Measurements from ENCODE around the gene TEKT3. TPM values are rescaled to one million over a fixed set of nuclear protein-coding genes. Genes with fewer than 3 reads are reported as not detected.

The TEKT3 gene
- polyA plus RNA-seq, 1 of the 3 experiments (the other 2 are of a cell fraction), result 0.62 TPM

DNA sequence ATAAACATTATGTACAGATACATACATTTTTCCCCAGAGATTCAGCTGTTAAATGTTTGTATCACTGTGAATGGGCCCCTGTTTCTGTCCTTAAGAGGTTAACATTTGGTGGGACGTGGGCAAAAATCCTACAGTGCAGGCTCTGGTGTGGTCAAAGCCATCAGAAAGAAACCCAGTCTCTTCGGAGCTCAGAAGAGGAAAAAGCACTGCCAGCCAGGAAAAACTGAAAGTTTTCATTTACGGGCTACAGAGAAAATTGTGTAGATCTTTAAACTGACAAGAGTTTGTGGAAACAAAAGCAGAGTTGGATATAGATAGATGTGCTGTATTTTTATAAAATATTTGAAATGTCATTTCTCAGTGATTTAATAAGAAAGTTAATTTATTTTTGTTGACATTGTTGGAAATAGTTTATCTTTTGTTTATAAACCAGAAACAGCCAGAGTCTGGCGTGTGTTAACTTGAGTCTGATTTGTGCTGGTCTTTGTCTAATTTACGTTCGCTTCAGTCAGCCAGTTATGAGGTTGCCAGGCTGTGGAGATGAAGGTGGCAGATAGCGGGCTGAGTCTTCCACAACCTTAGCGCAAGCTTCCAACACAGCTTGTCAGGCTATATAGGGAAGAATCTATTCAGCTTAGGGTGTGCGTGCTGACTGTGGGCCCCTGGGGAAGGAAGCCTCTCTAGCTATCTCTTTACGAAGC, 9.5 kb upstream of the TEKT3 start:
- peak overlapping the region; percentile 27 to 70; a peak in 3 of 4 replicates for H3K27ac ChIP-seq (ENCODE audit: low read depth in 2 of 2, low read length in 1 of 2)
- no peak for TF ChIP-seq RFX5 (IDR thresholded peaks at IDR 0.05; ENCODE audit: low read length)
- 0 out of 2 replicates have a peak, but pooled peaks have one; percentile 57 for TF ChIP-seq FOXJ3 (CRISPR knock-in tag; IDR thresholded peaks at IDR 0.05)
- TF ChIP-seq SIN3A (IDR thresholded peaks at IDR 0.05; ENCODE audit: borderline replicate concordance, low read depth, low read length), result no peak
- TF ChIP-seq MXI1 (IDR thresholded peaks at IDR 0.05; ENCODE audit: low read depth, low read length), result peak; percentile 32; the same call in 1 of the 2 replicates
- peak; percentile 5; the same call in 1 of the 2 replicates for TF ChIP-seq JUND (IDR thresholded peaks at IDR 0.05)
- peak; percentile 44; the same call in 1 of the 2 replicates for TF ChIP-seq NFIC (IDR thresholded peaks at IDR 0.05; ENCODE audit: borderline replicate concordance)
- TF ChIP-seq, protein P1, sequence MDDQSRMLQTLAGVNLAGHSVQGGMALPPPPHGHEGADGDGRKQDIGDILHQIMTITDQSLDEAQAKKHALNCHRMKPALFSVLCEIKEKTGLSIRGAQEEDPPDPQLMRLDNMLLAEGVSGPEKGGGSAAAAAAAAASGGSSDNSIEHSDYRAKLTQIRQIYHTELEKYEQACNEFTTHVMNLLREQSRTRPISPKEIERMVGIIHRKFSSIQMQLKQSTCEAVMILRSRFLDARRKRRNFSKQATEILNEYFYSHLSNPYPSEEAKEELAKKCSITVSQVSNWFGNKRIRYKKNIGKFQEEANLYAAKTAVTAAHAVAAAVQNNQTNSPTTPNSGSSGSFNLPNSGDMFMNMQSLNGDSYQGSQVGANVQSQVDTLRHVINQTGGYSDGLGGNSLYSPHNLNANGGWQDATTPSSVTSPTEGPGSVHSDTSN (IDR thresholded peaks at IDR 0.05), result peak; percentile 74
- TF ChIP-seq EP300 (IDR thresholded peaks at IDR 0.05; ENCODE audit: borderline replicate concordance in 1 of 2, low read depth in 1 of 2, low read length in 1 of 2), result peak in 1 of 2 experiments; percentile 69; a peak in 3 of 4 replicates
- peak; percentile 21 for TF ChIP-seq RAD21 (IDR thresholded peaks at IDR 0.05; ENCODE audit: low read length)
- TF ChIP-seq, protein P2, sequence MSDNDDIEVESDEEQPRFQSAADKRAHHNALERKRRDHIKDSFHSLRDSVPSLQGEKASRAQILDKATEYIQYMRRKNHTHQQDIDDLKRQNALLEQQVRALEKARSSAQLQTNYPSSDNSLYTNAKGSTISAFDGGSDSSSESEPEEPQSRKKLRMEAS (IDR thresholded peaks at IDR 0.05; ENCODE audit: low read depth), result no peak
- peak; percentile 38 for TF ChIP-seq CHD2 (IDR thresholded peaks at IDR 0.05; ENCODE audit: low read length, partially characterized antibody)
- no peak for TF ChIP-seq GABPA (IDR thresholded peaks at IDR 0.05; ENCODE audit: low read depth)
- TF ChIP-seq GATA2 (CRISPR knock-in tag; IDR thresholded peaks at IDR 0.05), result peak; percentile 92
- no peak for TF ChIP-seq RCOR1 (IDR thresholded peaks at IDR 0.05; ENCODE audit: low read length)
- TF ChIP-seq TCF12 (IDR thresholded peaks at IDR 0.05), result peak; percentile 79
- no peak overlapping the region for H3K9ac ChIP-seq
- no peaks in the 10 kb centered on the region for H3K9me2 ChIP-seq
- no peaks in the 10 kb centered on the region for H3K79me2 ChIP-seq (ENCODE audit: insufficient read depth)
- peak overlapping the region; percentile 65 for H3K4me2 ChIP-seq
- H3K36me3 ChIP-seq (replicated peaks in 1 of 2; ENCODE audit: control insufficient read depth in 1 of 2, insufficient read depth in 2 of 2, low read length in 1 of 2), result no peaks in the 10 kb centered on the region
- POLR2A ChIA-PET, result no interaction called here
- H3K4me1 ChIP-seq (ENCODE audit: control insufficient read depth in 1 of 2, insufficient read depth in 2 of 2, low read depth in 1 of 2, low read length in 1 of 2), result peaks cover 5 to 11% of the 10 kb centered on the region in 2 experiments; a peak in 3 of 4 replicates
- DNase-seq, result peak; percentile 60
- CTCF ChIA-PET, result interaction anchor here (1.0 to 1.4 kb wide), 5 partner anchors 10 to 152 kb away, joined by 3 to 5 read pairs (median 4); no protein-coding TSS in a partner anchor
- H4K20me1 ChIP-seq (ENCODE audit: insufficient read depth), result no peaks in the 10 kb centered on the region
- no peaks in the 10 kb centered on the region for H3K9me3 ChIP-seq
- H3K27me3 ChIP-seq (ENCODE audit: insufficient read depth), result no peaks in the 10 kb centered on the region
- WGBS (ENCODE audit: low lambda C conversion rate), result 43% methylated on average over 10 of the region's 10 CpGs
- no peaks in the 10 kb centered on the region for H3F3A ChIP-seq (replicated peaks; ENCODE audit: insufficient read depth)
- H3K4me3 ChIP-seq (ENCODE audit: low read depth in 2 of 2, low read length in 1 of 2), result peak overlapping the region; percentile 10 to 19; a peak in 3 of 4 replicates
- H2AFZ ChIP-seq (ENCODE audit: low read depth), result peak overlapping the region; percentile 41; the same call in 1 of the 2 replicates

DNA sequence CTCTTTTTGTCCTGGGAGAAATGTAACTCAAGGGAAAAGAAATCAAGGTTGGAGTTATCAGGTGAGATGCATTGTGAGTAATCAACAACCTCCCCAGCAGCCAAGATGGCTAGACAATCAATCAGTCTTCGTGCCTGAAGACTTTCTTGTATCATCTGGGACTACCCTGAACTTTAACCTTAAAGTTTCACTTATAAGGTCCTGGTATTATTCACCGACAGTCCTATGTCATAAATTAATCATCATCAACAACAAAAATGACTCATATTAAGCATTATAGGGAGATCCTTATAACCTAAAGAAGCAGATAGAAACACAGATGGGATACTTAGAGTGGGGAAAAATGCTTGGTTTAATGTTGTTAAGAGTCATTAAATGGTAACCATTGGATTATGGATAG, 7.7 kb upstream of the TEKT3 start:
- no peaks in the 10 kb centered on the region for H3K9me3 ChIP-seq
- POLR2A ChIA-PET, result no interaction called here
- no peaks in the 10 kb centered on the region for H3K27me3 ChIP-seq (ENCODE audit: insufficient read depth)
- no peak overlapping the region for H3K4me2 ChIP-seq
- no peak overlapping the region for H3K27ac ChIP-seq (ENCODE audit: low read depth in 2 of 2, low read length in 1 of 2)
- H3K79me2 ChIP-seq (ENCODE audit: insufficient read depth), result no peaks in the 10 kb centered on the region
- no peaks in the 10 kb centered on the region for H3K9me2 ChIP-seq
- DNase-seq, result no peak
- H3K9ac ChIP-seq, result no peak overlapping the region
- WGBS (ENCODE audit: low lambda C conversion rate), result 48% methylated on average over 2 of the region's 2 CpGs
- no peaks in the 10 kb centered on the region for H4K20me1 ChIP-seq (ENCODE audit: insufficient read depth)
- H3K4me3 ChIP-seq (ENCODE audit: low read depth in 2 of 2, low read length in 1 of 2), result no peak overlapping the region
- H3K36me3 ChIP-seq (replicated peaks in 1 of 2; ENCODE audit: control insufficient read depth in 1 of 2, insufficient read depth in 2 of 2, low read length in 1 of 2), result no peaks in the 10 kb centered on the region
- no peaks in the 10 kb centered on the region for H3F3A ChIP-seq (replicated peaks; ENCODE audit: insufficient read depth)
- H3K4me1 ChIP-seq (ENCODE audit: control insufficient read depth in 1 of 2, insufficient read depth in 2 of 2, low read depth in 1 of 2, low read length in 1 of 2), result peaks cover 5 to 11% of the 10 kb centered on the region in 2 experiments; a peak in 3 of 4 replicates
- no peak overlapping the region for H2AFZ ChIP-seq (ENCODE audit: low read depth)
- CTCF ChIA-PET, result interaction anchor here (1.2 to 1.7 kb wide), 2 partner anchors 87 to 92 kb away, joined by 4 read pairs; no protein-coding TSS in a partner anchor
- TF ChIP-seq, protein P3, sequence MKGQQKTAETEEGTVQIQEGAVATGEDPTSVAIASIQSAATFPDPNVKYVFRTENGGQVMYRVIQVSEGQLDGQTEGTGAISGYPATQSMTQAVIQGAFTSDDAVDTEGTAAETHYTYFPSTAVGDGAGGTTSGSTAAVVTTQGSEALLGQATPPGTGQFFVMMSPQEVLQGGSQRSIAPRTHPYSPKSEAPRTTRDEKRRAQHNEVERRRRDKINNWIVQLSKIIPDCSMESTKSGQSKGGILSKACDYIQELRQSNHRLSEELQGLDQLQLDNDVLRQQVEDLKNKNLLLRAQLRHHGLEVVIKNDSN (IDR thresholded peaks at IDR 0.05; ENCODE audit: borderline replicate concordance, low read depth), result no peak
- TF ChIP-seq, protein P2 (IDR thresholded peaks at IDR 0.05; ENCODE audit: low read depth), result no peak
- TF ChIP-seq TAF1 (IDR thresholded peaks at IDR 0.05; ENCODE audit: borderline replicate concordance, low read depth, low read length) (no peak), MXI1 (IDR thresholded peaks at IDR 0.05; ENCODE audit: low read depth, low read length) (no peak), JUND (IDR thresholded peaks at IDR 0.05) (no peak), RAD21 (IDR thresholded peaks at IDR 0.05; ENCODE audit: low read length) (no peak), TCF12 (IDR thresholded peaks at IDR 0.05) (no peak), NFIC (IDR thresholded peaks at IDR 0.05; ENCODE audit: borderline replicate concordance) (no peak), RCOR1 (IDR thresholded peaks at IDR 0.05; ENCODE audit: low read length) (no peak)
- TF ChIP-seq, protein P4, sequence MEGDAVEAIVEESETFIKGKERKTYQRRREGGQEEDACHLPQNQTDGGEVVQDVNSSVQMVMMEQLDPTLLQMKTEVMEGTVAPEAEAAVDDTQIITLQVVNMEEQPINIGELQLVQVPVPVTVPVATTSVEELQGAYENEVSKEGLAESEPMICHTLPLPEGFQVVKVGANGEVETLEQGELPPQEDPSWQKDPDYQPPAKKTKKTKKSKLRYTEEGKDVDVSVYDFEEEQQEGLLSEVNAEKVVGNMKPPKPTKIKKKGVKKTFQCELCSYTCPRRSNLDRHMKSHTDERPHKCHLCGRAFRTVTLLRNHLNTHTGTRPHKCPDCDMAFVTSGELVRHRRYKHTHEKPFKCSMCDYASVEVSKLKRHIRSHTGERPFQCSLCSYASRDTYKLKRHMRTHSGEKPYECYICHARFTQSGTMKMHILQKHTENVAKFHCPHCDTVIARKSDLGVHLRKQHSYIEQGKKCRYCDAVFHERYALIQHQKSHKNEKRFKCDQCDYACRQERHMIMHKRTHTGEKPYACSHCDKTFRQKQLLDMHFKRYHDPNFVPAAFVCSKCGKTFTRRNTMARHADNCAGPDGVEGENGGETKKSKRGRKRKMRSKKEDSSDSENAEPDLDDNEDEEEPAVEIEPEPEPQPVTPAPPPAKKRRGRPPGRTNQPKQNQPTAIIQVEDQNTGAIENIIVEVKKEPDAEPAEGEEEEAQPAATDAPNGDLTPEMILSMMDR (IDR thresholded peaks at IDR 0.05), result no peak
- TF ChIP-seq, protein P5, sequence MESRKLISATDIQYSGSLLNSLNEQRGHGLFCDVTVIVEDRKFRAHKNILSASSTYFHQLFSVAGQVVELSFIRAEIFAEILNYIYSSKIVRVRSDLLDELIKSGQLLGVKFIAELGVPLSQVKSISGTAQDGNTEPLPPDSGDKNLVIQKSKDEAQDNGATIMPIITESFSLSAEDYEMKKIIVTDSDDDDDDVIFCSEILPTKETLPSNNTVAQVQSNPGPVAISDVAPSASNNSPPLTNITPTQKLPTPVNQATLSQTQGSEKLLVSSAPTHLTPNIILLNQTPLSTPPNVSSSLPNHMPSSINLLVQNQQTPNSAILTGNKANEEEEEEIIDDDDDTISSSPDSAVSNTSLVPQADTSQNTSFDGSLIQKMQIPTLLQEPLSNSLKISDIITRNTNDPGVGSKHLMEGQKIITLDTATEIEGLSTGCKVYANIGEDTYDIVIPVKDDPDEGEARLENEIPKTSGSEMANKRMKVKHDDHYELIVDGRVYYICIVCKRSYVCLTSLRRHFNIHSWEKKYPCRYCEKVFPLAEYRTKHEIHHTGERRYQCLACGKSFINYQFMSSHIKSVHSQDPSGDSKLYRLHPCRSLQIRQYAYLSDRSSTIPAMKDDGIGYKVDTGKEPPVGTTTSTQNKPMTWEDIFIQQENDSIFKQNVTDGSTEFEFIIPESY (IDR thresholded peaks at IDR 0.05; ENCODE audit: borderline replicate concordance, low read depth), result no peak

All from SK-N-SH (cell line).